ENCODE measurements around the gene KIF6.
"Not testable (repeated sequence)": the region's sequence is repeated elsewhere in the genome, so short reads cannot be mapped to it uniquely, and the experiment has no call there.

Gene KIF6

DNA sequence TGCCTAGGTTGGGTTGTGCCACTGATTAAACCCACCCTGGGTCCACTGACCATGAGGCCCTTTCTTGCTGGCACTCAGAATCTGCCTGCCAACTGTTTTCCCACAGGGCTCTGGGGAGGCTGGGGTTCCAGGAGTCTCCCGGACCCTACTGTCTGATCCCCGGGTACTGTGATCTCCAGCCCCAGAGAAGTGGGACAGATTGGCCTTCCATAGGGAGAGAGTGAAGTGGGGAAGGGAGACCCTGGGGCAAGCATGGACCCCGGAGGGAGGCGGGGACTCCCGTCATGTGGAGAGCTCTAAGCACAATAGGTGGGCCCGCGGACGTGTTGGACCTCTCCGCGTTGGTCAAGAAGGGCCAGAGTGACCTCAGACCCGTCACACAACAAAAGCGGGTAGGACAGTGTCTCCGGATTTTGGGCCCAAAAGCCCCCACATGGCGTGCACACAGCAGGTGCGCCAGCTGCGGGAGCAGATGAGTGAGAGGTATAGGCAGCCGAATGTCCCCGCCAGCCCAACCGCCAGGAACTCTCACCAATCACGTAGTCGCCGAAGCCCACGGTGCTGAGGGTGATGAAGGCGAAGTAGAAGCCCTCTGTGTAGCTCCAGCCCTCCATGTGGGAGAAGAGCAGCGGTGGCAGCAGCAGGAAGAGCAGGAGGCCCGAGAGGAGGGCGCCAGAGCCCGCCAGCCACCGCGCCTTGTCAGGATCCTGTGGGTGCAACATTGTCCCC lies 421.6 kb downstream of the KIF6 start:
- DNase-seq = no peak

DNA sequence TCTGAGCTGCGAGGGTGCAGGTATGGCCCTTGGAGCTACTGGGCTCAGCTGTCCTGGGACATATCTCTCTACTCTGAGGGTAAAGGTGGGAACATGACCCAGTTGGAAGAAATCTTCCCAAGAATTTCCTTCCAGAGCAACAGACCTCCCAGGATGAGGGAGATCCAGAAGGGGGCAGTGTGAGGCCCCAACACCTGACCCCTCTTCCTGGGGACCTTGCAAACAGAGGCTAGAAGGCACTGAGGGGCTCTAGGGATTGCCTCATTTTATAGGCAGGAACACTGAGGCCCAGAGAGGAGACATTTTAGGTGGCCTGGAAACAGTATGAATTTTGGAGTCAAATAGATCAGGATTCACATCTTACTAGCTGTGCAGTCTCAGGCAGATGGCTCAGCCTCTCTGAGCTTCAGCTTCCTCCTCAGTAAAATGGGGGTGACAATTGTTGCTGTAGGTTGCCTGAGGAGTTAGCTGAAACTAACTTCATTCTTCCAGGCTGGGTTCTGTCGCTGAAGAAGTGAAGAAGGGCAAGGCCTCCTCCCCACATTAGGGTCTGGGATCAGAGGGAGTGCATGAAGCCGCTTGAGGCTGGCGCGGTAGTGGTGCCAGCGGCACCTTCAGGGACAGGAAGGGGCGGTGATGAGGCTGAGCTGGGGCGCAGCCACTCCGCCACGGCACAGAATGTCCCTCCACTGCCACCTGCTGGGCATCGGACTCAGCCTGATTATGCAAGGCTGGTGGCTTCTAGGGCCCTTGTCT lies 422.4 kb downstream of the KIF6 start:
- DNase-seq = peak; percentile 67

DNA sequence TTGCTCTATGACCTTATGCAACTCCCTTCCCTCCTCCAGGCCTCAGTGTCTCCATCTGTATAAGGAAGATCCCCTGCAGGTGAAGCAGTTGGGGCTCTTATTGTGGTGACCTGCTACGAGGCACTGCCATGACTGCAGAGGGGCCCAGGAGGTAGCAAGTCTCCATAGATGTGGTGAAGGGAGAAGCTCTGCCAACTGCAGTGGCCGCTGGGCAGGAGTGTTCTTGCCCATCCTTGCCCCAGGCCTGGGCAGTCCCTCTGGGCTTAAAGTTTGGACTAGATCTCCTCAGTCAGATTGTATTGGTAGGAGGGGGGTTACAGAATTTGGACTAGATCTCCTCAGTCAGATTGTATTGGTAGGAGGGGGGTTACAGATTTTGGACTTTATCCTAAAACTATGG lies 423.2 kb downstream of the KIF6 start:
- DNase-seq = no peak

DNA sequence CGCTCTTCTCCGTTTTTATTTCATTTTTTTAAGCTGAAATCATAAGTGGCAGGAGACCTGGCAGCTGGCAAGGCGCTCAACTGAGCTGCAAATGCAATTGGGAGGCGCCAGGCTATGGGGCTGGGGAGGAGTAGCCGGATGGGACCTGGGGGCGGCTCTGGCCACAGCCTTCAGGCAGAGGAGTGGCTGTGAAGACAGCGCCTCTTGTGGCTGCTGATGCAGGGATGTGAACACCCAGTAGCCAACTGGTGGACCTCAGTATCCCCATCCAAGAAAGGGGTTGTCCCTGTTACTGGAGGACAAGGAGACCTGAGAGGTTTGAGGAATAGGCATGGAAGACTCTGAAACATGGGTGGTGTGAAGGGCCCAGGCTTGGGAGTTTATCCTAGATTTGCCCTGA lies 423.6 kb downstream of the KIF6 start:
- DNase-seq = no peak

DNA sequence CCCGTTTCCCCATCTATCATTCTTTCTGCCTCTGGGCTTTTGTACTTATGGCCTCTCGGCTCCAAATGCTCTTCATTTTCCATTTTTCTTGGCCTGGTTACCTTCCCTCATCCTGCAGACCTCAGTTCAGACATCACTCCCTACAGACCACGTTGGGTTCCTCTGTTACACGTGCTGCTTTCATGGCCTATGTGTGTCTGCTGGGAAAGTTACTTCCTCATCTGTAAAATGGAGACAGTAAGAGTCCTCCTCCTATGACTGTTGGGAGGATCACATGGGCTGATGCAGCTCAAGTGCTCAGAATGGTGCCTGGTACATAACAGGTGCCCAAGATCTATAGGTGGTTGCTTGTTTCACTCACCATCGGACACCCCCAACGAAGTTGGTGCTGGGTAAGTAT lies 424.5 kb downstream of the KIF6 start:
- DNase-seq = no peak

DNA sequence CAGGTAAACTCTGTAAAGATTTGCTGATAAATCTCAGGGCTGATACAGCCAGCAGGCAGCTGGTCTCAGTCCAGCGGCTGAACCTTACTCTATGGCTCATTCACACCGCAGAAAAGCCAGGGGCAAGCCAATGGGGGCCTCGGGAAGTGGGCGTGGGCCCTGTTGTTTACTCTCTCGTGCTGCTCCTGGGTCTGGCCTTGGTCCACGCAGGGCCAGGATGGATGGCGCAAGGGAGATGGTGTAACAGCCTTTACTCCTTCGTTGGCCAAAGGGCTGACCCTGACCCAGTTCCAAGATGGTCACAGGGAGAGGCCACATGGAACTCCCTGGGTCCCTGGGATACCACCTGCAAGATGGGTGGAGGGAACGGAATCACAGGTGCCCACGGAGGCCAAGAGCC lies 427.1 kb downstream of the KIF6 start:
- no peak for DNase-seq

DNA sequence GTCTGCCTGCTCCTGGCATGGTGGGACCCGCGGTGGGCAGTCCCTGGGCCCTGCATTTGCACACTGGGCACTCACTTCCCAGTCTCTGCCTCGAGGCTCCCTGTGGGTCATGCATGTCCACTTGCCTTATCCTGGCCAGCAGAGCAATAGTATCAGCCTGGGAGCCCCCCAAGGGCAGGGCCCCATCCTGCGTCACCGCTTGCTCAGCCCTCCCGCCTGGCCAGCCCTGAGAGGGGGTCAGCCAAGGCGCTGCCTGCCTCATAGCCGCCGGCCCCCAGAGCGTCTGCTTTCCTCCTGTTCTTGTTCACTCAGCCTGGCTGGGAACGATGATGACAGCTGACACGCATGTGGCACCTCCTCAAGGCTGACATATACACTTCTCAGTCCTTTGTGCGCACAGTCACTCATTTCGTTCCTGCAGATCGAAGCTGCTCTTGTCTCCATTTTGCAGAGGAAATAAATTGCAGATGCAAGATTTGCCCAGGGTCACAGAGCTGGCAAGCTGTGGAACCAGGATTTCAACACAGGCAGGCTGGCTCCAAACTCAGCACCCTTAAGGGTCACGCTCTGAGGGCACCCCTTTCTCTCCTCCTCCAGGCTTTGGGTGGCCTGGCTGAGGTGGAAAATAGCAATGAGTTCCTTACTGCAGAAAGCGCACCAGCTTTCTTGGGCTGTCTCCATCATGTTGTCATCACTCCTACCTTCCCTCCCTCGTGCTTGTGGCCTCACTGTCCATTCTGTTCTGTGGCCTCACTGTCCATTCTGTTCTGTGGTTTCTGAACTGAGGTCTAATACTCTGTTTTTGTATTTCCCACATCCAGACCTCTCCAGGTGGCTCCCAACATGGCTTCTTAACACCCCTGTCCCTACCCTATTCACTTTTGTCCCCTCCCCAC lies 428.2 kb downstream of the KIF6 start:
- no peak for DNase-seq

DNA sequence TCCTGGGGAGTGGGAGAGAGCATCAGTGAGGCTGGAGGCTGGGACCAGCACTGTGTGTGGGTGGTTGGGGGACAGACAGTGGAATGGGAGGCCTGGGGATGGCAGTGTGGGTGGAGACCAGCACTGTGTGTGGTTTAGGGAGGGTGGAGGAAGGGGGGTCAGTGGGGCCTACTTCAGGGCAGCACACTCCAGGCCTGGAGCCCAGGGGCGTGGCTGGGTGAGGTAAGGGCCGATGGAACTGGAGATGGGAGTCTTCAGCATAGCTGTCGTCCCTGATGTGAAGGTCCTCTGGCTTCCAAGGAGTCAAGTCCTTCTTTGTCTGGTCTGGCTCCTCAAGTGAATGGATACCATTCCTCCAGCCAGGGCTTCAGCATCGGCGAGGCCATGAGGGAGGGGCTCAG lies 429.6 kb downstream of the KIF6 start:
- DNase-seq = no peak

DNA sequence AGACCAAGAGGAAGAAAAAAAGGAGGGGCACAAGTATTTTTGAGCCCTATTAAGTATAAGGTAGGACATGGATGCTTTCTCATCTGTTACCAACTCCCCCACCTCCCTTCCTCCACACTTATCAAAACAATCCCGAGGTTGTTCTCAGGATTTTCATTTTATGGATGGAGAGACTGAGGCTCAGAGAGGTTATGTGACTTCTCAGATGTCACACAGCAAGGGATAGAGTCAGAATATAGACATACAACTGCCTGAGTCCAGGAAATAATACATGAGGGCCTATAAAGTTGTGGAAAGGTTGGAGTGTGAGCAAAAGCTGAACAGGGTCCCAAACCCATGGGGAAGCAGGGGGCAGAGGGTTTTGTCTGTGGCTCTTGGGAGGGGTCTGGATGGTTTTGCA lies 430.3 kb downstream of the KIF6 start:
- no peak for DNase-seq

DNA sequence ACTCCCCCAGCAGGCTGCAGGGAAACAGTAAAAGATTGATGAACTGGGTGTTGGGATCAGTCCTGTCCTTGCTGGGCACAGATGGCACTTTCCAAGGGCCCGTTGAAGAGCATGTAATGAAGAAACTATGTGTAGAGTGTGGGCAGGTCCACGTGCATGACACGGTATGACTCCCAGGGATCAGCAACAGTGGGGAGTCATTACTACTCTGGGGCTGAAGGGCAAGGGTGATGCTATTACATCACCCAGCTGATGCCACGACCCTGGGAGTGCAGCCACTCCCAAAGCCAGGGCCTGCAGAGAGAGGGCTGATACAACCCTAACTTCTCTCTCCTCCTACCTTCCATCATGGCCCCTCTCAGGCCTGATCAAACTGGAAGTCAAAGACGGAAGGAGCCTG lies 431.1 kb downstream of the KIF6 start:
- no peak for DNase-seq

DNA sequence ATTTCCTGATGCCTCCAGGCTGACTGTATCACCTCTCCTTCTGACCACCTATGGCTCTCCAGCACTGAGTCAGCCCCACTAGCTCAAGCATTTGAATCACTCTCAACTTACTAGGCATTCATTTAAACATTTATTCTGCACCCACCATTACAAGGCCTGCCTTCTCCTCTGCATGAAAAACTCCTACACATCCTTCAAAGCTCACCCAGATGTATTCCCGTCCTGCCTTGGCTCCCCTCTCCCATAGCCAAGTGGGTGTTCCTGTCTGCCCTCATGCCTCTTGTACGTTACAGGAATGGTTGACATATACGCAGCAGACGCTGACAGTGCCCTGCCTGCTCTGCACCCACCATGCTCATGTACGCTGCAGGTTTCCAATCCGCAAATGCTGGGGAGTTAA lies 432.6 kb downstream of the KIF6 start:
- DNase-seq = no peak

DNA sequence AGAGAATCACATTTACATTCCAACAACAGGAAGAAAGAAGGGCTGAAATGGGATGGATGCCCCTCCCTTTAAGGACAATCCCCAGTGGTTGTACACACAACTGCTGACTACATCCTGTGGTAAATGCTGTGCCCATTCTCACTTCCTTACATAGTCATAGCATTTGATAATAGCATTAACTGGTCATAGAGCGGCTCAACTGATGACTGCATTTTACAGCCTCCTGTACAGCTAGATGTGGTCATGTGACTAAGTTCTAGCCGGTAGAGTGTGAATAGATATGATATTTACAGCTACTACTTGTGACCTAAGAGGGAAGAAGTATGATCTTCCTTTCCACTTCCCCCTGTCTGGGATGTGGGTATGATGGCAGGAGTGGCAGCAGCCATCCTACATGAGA lies 435.7 kb downstream of the KIF6 start:
- no peak for DNase-seq

DNA sequence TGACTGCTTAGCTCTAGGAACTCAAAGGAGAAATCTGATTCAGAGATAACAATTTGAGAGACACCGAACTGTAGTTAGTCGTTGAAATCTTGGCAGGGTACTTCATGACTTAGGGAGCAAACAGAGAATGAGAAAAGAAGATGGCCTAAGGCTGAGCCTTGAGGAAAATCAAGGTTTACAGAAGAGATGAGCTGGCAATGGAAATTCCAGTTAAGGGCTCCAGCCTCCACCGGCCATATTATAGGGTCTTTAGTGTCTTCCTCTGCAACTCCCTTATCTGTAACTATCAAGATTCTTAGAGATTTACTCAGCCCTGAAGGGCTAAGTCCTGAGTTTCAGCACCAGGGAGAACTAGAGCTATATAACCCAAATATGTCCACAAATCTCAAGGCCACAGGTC lies 437.6 kb downstream of the KIF6 start:
- no peak for DNase-seq

DNA sequence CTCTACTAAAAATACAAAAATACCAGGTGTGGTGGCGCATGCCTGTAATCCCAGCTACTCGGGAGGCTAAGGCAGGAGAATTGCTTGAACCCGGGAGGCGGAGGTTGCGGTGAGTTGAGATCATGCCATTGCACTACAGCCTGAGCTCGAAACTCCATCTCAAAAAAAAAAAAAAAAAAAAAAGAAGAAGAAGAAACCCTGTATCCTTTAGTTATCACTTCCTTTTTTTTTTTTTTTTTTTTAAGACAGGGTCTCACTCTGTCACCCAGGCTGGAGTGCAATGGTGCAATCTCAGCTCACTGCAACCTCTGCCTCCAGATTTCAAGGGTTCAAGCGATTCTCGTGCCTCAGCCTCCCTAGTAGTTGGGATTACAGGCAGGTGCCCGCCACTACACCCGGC lies 438.6 kb downstream of the KIF6 start:
- not testable (repeated sequence) for DNase-seq

DNA sequence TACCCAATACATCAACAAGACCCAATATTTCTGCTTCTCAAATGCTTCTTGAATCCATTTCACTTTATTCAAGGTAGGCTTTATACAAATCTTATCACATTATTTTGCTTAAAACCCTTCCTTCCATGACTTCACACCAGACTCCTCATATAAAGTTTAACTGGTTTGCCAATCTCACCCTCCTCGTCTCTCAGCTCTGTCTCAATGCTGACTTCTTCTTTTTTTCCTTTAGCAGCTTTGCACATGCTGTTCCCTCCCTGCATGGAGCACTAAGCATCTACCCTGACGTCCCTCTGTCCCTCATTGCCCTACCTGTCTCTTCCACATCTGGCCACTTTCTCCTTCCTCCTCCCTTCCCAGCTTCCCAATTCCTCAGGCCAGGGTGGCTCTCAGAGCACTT lies 442.4 kb downstream of the KIF6 start:
- DNase-seq = no peak

DNA sequence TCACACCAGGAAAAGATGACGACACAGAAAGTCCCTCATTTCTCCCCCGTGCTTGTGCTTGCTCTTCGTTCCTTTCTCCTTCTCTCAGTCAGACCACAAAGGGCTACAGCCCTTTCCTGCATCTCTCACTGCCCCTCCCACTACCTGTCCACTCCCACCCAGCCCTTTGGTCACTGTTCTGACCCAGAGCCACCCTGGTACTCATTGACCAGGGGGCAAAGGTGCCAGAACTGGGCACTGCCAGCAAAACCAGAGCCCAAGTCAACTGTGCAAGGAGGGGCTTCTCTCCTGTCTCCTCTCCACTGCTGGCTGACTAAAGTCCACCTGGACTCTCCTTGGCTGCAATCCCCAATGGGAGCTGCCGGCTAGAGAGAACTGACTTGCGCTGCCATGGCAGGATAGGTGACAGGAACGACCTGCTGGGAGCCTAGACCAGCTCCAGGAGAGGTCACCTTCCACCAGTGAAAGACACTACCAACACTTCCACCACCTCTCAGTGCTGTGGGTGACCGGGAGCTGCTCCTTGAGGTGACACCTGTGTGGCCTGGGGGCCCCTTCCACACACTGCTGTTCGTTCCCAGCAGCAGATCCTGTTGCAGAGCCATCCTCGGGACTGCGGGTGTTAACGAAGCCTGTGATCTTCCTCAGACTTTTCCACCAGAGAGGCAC lies 443.8 kb downstream of the KIF6 start:
- no peak for DNase-seq

DNA sequence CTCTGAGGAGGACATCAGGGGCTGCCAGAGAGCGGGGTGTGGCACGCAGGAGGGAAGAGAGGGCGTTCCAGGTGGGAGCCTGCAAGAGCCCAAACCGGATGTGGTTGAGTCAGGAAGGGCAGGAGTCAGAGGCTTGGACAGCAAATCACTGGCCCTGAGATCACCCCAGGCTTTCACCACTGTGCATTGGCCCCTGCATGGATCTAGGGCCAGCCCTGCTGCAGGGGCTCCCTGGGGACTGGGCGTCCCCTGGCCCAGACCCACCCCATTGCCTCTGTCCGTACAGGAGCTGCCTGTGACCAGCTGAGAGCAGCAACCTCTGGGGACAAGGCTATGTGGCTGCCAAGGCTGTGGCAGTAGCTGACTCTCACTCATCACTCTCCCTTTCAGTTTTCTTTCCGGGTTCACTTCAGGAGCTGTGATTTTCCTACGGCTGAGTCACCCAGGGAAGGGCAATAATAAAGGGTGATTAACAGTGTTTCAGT lies 444.9 kb downstream of the KIF6 start:
- DNase-seq = no peak

Data from NCI-H1105 treated with DMSO at 0.1 percent for 48 hours (cell line).